ENCODE data around the gene MAPK11.

MAPK11 gene

GRCh38 chr22:50236731-50237409 lies 33.3 kb downstream of the MAPK11 start:
- no peak overlapping the region for H3K27ac ChIP-seq
- no peak overlapping the region for H3K4me3 ChIP-seq (ENCODE audit: low read depth, low read length)
- H3K27me3 ChIP-seq (replicated peaks): no peaks in the 10 kb centered on the region
- in situ Hi-C loops (cut with HindIII; ENCODE audit: low pct_ligation_motif_present, low sequenced_read_pairs): no loop called here
- TF ChIP-seq, protein P1, sequence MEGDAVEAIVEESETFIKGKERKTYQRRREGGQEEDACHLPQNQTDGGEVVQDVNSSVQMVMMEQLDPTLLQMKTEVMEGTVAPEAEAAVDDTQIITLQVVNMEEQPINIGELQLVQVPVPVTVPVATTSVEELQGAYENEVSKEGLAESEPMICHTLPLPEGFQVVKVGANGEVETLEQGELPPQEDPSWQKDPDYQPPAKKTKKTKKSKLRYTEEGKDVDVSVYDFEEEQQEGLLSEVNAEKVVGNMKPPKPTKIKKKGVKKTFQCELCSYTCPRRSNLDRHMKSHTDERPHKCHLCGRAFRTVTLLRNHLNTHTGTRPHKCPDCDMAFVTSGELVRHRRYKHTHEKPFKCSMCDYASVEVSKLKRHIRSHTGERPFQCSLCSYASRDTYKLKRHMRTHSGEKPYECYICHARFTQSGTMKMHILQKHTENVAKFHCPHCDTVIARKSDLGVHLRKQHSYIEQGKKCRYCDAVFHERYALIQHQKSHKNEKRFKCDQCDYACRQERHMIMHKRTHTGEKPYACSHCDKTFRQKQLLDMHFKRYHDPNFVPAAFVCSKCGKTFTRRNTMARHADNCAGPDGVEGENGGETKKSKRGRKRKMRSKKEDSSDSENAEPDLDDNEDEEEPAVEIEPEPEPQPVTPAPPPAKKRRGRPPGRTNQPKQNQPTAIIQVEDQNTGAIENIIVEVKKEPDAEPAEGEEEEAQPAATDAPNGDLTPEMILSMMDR (IDR thresholded peaks at IDR 0.05; ENCODE audit: low read depth, low read length, missing control alignments): peak; percentile 71
- H3K36me3 ChIP-seq (replicated peaks): peaks cover 6% of the 10 kb centered on the region
- DNase-seq: no peak

GRCh38 chr22:50233223-50233622 lies 37.0 kb downstream of the MAPK11 start:
- in situ Hi-C loops (cut with HindIII; ENCODE audit: low pct_ligation_motif_present, low sequenced_read_pairs): no loop called here
- TF ChIP-seq, protein P1 (IDR thresholded peaks at IDR 0.05; ENCODE audit: low read depth, low read length, missing control alignments): no peak
- Histone ChIP-seq H3K27ac (no peak overlapping the region), H3K27me3 (replicated peaks) (no peaks in the 10 kb centered on the region), H3K36me3 (replicated peaks) (peaks cover 12% of the 10 kb centered on the region), H3K4me3 (ENCODE audit: low read depth, low read length) (no peak overlapping the region)
- DNase-seq: no peak

DNA sequence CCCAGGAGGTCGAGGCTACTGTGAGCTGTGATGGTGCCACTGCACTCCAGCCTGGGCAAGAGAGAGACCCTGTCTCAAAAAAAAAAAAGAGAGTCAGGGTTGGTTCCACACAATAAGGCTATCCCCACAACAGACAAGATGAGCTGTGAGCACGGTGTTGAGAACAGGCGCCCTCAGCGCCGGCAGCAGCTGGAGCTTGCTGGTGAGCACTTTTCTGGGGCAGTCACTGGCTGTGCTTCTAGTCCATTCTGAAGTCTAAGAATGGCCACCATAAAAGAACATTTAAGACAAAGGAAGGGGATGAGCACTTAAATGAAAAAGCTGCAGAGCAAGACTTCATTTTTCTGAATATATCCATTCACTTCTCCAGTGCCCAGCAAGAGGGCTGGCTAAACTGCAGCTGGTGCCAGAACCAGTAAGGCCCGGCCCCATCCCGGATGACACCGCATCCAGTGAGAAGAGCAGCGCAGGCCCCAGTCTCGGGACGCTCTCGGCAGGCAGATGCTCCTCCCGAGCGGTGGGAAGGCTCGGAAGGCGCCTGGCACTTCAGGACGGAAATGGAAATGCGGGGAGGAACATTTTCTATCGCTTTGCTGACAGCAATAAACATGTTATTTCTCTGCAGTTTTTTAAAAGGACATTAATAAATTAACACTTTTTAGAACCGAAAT lies 37.6 kb downstream of the MAPK11 start:
- TF ChIP-seq, protein P1 (IDR thresholded peaks at IDR 0.05; ENCODE audit: low read depth, low read length, missing control alignments): no peak
- Histone ChIP-seq H3K36me3 (replicated peaks) (peaks cover 12% of the 10 kb centered on the region), H3K27ac (no peak overlapping the region), H3K4me3 (ENCODE audit: low read depth, low read length) (no peak overlapping the region), H3K27me3 (replicated peaks) (no peaks in the 10 kb centered on the region)
- in situ Hi-C loops (cut with HindIII; ENCODE audit: low pct_ligation_motif_present, low sequenced_read_pairs): no loop called here
- DNase-seq: no peak

GRCh38 chr22:50229370-50229769 lies 40.8 kb downstream of the MAPK11 start:
- TF ChIP-seq, protein P1 (IDR thresholded peaks at IDR 0.05; ENCODE audit: low read depth, low read length, missing control alignments): no peak
- DNase-seq: no peak
- in situ Hi-C loops (cut with HindIII; ENCODE audit: low pct_ligation_motif_present, low sequenced_read_pairs): no loop called here
- Histone ChIP-seq H3K27me3 (replicated peaks) (no peaks in the 10 kb centered on the region), H3K36me3 (replicated peaks) (peaks cover 25% of the 10 kb centered on the region), H3K27ac (no peak overlapping the region), H3K4me3 (ENCODE audit: low read depth, low read length) (no peak overlapping the region)

- in situ Hi-C loops (cut with HindIII; ENCODE audit: low pct_ligation_motif_present, low sequenced_read_pairs): no loop called here
- H3K36me3 ChIP-seq (replicated peaks): peaks cover 32% of the 10 kb centered on the region
- TF ChIP-seq, protein P1 (IDR thresholded peaks at IDR 0.05; ENCODE audit: low read depth, low read length, missing control alignments): no peak
Observed at GRCh38 chr22:50228366-50228765, 41.8 kb downstream of the MAPK11 start.

More at GRCh38 chr22:50228366-50228765, 41.8 kb downstream of the MAPK11 start:
- DNase-seq: no peak
- H3K27ac ChIP-seq: no peak overlapping the region
- H3K27me3 ChIP-seq (replicated peaks): no peaks in the 10 kb centered on the region
- no peak overlapping the region for H3K4me3 ChIP-seq (ENCODE audit: low read depth, low read length)

All from brain microvascular endothelial cell (primary cell).